ENCODE measurements around the gene RPL14.
A peak's percentile ranks its signal among the peaks of the same experiment; 100 is the strongest.

Gene RPL14

GRCh38 chr3:40463579-40463978 is 6.4 kb downstream of the RPL14 start:
- DNase-seq (ENCODE audit: low spot score), result no peak

DNA sequence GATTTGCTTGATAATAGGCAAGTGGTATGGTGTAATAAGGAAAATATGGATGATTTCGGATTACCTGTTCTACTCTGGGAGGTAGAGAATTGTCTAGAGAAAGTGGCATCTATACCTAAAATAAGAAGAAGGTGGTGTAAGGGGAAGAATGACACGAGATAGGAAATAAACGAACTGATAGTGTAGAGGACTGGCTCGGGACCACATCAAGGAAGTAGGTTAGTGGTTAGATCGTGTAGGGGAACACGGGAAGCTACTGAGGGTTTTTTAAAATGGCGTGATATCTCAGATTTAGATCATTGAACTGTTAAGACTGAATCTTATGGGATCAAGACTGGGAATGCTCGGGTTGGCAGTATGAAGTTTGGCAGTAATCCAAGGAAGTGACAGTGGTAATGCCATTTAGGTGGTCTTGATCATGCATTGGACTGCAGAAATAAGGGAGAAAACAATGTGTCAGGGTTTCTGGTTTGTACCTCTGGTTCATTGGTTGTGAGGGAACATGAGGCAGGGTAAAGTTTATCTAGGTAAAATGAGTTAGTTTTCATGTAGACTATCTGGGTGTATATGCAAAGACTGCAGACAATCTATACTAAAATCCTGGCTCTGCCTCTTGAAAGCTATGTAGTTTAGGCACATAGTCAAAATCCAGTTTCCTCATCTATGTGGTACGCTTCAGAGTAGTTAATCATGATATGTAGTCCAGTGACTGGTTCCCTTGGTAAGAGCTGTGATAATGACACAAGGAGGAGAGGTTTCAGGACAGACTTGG is 7.4 kb downstream of the RPL14 start:
- DNase-seq (ENCODE audit: low spot score), result peak; percentile 43

DNA sequence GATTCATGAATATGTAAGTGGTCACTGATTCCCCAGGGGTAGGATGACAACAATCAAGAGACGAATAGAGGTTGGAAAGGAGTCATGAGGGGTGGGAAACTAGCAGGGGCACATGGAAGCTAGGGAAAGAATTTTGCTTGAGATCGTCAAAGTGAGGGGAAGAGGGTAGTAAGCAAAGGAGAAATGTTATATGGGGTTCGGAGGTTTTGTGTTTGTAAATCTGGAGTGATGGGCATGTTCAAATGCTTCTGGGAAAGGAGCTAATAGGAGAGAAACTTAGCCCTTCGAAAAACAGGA is 7.9 kb downstream of the RPL14 start:
- DNase-seq (ENCODE audit: low spot score), result no peak

DNA sequence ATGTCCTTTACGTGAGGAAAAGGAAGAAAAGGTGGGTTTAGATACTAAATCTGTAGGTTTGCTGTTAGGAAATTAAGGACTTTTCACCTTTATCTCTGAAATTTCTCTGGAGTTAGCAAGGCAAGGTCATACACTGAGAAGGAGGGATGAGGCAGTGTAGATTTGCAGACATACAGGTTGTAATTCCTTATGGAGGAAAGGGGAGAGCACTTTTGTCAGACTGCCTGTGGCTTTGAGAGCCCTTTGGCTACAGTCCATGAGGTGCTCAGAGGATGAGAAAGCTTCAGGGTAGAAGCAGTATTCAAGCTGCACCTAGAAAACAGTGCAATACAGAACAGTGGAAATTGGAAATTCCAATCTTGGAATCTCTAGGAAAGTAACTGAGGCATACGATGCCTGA is 8.3 kb downstream of the RPL14 start:
- DNase-seq (ENCODE audit: low spot score), result no peak

DNA sequence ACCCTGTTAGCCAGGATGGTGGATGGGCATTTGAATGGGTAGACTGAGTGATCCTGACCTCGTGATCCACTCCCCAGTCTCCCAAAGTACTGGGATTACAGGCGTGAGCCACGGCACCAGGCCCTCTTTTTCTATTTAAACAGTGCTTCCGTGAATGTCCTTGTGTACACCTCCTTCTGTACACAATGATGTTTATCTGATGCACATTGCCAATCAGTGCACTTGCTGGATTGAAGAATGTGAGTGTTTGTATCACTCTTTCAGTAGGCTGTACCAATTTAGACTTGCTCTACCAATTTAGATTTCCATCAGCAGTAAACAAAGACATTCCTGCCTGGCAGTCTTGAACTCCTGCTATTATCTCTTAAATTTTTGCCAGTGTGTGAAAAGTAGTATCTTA is 10.9 kb downstream of the RPL14 start:
- no peak for DNase-seq (ENCODE audit: low spot score)

GRCh38 chr3:40470701-40471100 is 13.6 kb downstream of the RPL14 start:
- DNase-seq (ENCODE audit: low spot score), result no peak

- DNase-seq (ENCODE audit: low spot score), result peak; percentile 59
These were observed 19.6 kb downstream of the RPL14 start, which contains the start of gene ZNF619 for GRCh38 chr3:40476478-40477470. ZNF619 (plus strand) TSS chr3:40477122; CDS start chr3:40477980, 858 bp downstream.

- DNase-seq (ENCODE audit: low spot score), result no peak
These were observed 20.5 kb downstream of the RPL14 start for GRCh38 chr3:40477666-40478065.

GRCh38 chr3:40487172-40487571 is 30.0 kb downstream of the RPL14 start:
- DNase-seq (ENCODE audit: low spot score), result no peak

GRCh38 chr3:40490916-40491315 is 33.8 kb downstream of the RPL14 start:
- no peak for DNase-seq (ENCODE audit: low spot score)

GRCh38 chr3:40494698-40495097 is 37.6 kb downstream of the RPL14 start:
- no peak for DNase-seq (ENCODE audit: low spot score)

DNA sequence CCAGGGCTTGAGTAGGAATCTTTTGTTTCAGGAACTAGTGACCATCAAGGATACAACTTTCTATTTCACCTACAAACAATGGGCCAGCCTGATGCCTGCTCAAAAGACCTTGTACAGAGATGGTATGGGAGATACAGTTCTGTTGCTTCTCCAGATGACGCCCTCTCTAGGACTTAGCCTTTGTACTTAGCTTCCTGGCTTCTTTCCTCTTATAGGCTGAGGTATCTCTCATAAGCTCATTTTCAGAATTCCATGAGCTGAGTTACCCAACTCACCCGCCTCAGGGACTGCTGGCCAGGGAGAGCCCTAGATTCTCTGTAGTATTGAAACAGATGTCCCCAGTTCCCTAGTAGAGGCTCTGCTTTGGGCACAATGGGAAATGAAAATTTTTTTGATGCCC is 40.1 kb downstream of the RPL14 start:
- DNase-seq (ENCODE audit: low spot score), result no peak

GRCh38 chr3:40499952-40500351 is 42.8 kb downstream of the RPL14 start:
- no peak for DNase-seq (ENCODE audit: low spot score)

GRCh38 chr3:40502034-40502433 is 44.9 kb downstream of the RPL14 start:
- no peak for DNase-seq (ENCODE audit: low spot score)

DNA sequence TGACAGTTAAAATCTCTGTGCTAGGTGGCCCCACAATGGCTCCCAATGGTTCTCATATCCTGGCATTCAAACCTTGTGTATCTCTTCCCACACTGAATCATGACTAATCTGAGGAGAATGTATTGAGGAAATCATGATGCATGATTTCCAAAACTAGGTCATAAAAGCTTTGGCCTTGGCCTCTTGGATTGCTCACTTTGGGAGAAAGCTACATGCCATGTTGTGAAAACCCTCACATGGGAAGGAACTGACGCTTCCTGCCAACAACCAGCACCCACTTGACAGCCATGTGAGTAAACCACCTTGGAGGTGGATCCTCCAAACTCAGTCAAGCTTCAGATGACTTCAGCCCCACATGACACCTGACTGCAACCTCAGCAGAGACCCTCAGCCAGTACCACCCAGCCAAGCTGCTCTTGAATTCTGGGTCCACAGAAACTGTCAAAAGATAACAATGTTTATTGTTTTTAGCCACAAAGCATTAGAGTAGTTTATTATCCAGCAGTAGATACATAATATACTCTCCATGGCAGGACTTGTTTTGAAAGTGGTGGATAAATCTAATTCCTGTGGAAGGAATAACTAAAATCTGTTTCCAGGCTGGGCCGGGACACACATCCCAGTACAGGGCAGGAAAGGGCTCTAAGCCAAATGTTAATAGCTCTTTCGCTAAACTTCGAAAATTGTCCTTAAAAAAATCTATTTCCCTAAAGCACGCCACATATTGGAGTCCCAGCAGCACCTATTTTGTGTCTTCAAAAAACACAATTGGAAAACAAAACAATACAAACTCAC is 47.7 kb downstream of the RPL14 start:
- no peak for DNase-seq (ENCODE audit: low spot score)

DNA sequence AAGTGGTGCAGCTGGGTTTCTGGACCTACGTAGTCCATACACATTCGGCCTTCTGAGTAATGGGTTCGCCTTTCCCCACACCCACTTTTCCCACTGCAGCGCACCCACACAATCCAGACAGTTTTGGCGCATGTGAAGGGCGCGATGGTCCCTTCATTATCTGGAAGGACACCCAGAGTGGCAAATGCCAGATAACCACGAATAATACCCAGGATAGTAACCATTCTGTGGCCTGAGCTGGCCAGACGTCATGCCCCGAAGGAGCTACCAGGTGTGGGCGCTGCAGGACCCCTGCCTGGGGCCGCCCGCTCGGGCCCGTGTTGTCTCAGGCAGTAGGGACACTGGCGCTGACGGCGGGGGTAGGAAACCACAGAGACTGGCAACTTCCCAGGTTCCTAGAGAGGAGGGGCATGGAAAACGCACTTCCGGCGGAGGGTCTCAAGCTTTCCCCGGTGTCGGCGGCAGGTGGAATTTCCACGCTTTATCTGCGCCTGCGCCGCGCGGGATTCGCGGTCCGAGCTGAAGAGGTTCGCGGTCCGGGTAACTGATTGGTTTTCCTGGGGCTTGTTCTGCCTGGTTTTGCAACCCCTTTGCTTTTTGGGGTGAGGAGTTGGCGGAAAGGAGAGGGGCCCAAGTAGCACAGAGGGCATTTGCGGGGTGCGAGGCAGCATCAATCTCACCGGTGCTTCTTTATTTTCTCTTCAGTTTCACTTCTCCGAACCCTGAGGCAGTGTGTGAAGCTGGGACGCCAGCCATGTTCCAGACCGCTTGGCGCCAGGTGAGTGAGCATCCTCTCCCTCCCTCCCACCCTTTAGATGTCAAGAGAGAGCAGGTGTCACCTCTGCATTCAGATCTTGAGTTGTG is 48.7 kb downstream of the RPL14 start, which contains the start of gene ZNF620:
Gene ZNF620 (plus strand): TSS at position 441 of the 864 bp plus-strand sequence. CDS start 314 bp downstream, at position 755.
- DNase-seq (ENCODE audit: low spot score), result peak; percentile 49

- DNase-seq (ENCODE audit: low spot score), result no peak
These were observed 54.0 kb downstream of the RPL14 start for GRCh38 chr3:40511031-40511718.

DNA sequence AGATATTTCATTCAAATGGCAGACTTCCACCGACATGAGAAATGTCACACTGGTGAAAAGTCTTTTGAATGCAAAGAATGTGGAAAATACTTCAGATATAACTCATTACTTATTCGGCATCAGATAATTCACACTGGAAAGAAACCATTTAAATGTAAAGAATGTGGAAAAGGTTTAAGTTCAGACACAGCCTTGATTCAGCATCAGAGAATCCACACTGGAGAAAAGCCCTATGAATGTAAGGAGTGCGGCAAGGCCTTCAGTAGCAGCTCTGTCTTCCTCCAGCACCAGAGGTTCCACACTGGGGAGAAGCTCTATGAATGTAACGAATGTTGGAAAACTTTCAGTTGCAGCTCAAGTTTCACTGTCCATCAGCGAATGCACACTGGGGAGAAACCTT is 59.1 kb downstream of the RPL14 start:
- no peak for DNase-seq (ENCODE audit: low spot score)

- no peak for DNase-seq (ENCODE audit: low spot score)
These were observed 60.9 kb downstream of the RPL14 start for GRCh38 chr3:40518067-40518466.
